ENCODE measurements around the gene FAM184A. TPM values are rescaled to one million over a fixed set of nuclear protein-coding genes. Genes with fewer than 3 reads are reported as not detected.

Gene FAM184A
- total and polyA plus RNA-seq, 9 of the 15 experiments (the other 6 are each of a cell fraction or from before 2014, with no cell fraction given): 6.4 to 18.7 (median 13.1) TPM

DNA sequence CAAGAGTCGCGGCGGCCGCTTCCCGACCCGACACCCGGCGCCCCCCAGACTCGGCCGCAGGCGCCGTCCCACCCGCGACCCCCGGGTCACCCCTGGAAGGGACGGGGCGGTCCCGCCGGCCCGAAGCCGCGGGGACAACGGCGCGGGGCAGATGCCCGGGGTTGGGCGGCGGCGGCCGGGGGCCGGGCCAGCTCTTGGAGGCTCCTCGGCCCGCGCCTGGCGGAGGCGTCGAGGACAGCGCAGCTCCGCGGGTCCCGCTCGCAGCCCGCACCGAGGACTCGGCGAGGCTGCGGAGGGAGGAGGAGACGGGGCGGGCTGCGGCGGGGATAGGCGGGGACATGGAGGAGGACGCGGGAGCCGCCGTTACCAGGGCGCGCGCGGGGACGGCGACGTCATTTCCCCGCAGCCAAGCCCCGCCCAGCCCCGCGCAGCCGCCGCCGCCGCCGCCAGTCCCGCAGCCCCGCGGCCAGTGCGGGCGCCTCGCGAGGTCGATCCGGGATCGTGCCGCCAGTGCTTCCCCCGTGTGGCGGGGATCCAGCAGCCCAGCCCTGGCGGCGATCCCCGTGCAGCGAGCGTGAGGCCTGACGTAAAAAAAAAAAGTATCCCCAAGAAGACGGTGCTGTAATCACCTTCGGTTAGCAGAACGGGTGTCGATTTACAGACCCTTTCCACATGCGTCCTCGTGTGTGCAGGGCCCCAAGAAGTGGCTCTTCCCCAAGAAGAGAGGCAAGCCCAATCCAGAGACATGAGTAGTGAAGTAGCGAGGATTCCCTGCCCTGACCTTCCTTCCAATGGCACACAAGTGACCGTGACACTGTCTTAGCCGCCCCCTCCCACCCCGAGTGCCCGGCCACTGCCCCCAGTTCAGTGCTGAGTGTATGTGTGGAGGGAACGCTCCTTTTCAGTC, at the start of gene FAM184A (continued):
- TF ChIP-seq, protein P1, sequence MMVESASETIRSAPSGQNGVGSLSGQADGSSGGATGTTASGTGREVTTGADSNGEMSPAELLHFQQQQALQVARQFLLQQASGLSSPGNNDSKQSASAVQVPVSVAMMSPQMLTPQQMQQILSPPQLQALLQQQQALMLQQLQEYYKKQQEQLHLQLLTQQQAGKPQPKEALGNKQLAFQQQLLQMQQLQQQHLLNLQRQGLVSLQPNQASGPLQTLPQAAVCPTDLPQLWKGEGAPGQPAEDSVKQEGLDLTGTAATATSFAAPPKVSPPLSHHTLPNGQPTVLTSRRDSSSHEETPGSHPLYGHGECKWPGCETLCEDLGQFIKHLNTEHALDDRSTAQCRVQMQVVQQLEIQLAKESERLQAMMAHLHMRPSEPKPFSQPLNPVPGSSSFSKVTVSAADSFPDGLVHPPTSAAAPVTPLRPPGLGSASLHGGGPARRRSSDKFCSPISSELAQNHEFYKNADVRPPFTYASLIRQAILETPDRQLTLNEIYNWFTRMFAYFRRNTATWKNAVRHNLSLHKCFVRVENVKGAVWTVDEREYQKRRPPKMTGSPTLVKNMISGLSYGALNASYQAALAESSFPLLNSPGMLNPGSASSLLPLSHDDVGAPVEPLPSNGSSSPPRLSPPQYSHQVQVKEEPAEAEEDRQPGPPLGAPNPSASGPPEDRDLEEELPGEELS (CRISPR knock-in tag; IDR thresholded peaks at IDR 0.05; ENCODE audit: borderline replicate concordance): peak; percentile 73; the same call in 1 of the 2 replicates
- TF ChIP-seq, protein P2, sequence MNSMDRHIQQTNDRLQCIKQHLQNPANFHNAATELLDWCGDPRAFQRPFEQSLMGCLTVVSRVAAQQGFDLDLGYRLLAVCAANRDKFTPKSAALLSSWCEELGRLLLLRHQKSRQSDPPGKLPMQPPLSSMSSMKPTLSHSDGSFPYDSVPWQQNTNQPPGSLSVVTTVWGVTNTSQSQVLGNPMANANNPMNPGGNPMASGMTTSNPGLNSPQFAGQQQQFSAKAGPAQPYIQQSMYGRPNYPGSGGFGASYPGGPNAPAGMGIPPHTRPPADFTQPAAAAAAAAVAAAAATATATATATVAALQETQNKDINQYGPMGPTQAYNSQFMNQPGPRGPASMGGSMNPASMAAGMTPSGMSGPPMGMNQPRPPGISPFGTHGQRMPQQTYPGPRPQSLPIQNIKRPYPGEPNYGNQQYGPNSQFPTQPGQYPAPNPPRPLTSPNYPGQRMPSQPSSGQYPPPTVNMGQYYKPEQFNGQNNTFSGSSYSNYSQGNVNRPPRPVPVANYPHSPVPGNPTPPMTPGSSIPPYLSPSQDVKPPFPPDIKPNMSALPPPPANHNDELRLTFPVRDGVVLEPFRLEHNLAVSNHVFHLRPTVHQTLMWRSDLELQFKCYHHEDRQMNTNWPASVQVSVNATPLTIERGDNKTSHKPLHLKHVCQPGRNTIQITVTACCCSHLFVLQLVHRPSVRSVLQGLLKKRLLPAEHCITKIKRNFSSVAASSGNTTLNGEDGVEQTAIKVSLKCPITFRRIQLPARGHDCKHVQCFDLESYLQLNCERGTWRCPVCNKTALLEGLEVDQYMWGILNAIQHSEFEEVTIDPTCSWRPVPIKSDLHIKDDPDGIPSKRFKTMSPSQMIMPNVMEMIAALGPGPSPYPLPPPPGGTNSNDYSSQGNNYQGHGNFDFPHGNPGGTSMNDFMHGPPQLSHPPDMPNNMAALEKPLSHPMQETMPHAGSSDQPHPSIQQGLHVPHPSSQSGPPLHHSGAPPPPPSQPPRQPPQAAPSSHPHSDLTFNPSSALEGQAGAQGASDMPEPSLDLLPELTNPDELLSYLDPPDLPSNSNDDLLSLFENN (IDR thresholded peaks at IDR 0.05; ENCODE audit: low read depth in 2 of 2, low read length in 2 of 2): no peak
- TF ChIP-seq ZNF41 (CRISPR knock-in tag; conservative IDR thresholded peaks at IDR 0.05) (no peak), STAT5A (IDR thresholded peaks at IDR 0.05; ENCODE audit: borderline replicate concordance, low read length) (0 out of 2 replicates have a peak, but pooled peaks have one; percentile 3), FOSL1 (tag; conservative IDR thresholded peaks at IDR 0.05) (no peak), BMI1 (IDR thresholded peaks at IDR 0.05; ENCODE audit: low read length) (no peak)
- TF ChIP-seq, protein P3, sequence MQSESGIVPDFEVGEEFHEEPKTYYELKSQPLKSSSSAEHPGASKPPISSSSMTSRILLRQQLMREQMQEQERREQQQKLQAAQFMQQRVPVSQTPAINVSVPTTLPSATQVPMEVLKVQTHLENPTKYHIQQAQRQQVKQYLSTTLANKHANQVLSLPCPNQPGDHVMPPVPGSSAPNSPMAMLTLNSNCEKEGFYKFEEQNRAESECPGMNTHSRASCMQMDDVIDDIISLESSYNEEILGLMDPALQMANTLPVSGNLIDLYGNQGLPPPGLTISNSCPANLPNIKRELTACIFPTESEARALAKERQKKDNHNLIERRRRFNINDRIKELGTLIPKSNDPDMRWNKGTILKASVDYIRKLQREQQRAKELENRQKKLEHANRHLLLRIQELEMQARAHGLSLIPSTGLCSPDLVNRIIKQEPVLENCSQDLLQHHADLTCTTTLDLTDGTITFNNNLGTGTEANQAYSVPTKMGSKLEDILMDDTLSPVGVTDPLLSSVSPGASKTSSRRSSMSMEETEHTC (IDR thresholded peaks at IDR 0.05): no peak
- TF ChIP-seq, protein P4, sequence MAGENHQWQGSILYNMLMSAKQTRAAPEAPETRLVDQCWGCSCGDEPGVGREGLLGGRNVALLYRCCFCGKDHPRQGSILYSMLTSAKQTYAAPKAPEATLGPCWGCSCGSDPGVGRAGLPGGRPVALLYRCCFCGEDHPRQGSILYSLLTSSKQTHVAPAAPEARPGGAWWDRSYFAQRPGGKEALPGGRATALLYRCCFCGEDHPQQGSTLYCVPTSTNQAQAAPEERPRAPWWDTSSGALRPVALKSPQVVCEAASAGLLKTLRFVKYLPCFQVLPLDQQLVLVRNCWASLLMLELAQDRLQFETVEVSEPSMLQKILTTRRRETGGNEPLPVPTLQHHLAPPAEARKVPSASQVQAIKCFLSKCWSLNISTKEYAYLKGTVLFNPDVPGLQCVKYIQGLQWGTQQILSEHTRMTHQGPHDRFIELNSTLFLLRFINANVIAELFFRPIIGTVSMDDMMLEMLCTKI (IDR thresholded peaks at IDR 0.05; ENCODE audit: partially characterized antibody): no peak
- TF ChIP-seq, protein P5, sequence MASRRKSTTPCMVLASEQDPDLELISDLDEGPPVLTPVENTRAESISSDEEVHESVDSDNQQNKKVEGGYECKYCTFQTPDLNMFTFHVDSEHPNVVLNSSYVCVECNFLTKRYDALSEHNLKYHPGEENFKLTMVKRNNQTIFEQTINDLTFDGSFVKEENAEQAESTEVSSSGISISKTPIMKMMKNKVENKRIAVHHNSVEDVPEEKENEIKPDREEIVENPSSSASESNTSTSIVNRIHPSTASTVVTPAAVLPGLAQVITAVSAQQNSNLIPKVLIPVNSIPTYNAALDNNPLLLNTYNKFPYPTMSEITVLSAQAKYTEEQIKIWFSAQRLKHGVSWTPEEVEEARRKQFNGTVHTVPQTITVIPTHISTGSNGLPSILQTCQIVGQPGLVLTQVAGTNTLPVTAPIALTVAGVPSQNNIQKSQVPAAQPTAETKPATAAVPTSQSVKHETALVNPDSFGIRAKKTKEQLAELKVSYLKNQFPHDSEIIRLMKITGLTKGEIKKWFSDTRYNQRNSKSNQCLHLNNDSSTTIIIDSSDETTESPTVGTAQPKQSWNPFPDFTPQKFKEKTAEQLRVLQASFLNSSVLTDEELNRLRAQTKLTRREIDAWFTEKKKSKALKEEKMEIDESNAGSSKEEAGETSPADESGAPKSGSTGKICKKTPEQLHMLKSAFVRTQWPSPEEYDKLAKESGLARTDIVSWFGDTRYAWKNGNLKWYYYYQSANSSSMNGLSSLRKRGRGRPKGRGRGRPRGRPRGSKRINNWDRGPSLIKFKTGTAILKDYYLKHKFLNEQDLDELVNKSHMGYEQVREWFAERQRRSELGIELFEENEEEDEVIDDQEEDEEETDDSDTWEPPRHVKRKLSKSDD (conservative IDR thresholded peaks at IDR 0.05; ENCODE audit: low read length): no peak
- TF ChIP-seq, protein P6, sequence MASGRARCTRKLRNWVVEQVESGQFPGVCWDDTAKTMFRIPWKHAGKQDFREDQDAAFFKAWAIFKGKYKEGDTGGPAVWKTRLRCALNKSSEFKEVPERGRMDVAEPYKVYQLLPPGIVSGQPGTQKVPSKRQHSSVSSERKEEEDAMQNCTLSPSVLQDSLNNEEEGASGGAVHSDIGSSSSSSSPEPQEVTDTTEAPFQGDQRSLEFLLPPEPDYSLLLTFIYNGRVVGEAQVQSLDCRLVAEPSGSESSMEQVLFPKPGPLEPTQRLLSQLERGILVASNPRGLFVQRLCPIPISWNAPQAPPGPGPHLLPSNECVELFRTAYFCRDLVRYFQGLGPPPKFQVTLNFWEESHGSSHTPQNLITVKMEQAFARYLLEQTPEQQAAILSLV (tag; IDR thresholded peaks at IDR 0.05): no peak
- TF ChIP-seq, protein P7, sequence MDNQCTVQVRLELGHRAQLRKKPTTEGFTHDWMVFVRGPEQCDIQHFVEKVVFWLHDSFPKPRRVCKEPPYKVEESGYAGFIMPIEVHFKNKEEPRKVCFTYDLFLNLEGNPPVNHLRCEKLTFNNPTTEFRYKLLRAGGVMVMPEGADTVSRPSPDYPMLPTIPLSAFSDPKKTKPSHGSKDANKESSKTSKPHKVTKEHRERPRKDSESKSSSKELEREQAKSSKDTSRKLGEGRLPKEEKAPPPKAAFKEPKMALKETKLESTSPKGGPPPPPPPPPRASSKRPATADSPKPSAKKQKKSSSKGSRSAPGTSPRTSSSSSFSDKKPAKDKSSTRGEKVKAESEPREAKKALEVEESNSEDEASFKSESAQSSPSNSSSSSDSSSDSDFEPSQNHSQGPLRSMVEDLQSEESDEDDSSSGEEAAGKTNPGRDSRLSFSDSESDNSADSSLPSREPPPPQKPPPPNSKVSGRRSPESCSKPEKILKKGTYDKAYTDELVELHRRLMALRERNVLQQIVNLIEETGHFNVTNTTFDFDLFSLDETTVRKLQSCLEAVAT (IDR thresholded peaks at IDR 0.05): peak in 1 of 2 experiments; percentile 77; a peak in 2 of 4 replicates

All from K562 (cell line).